ENCODE measurements around the gene TBX2.

TBX2 gene

GRCh38 chr17:61388561-61389356 is 10.9 kb upstream of the TBX2 start:
- no peak for DNase-seq

GRCh38 chr17:61389670-61390478 is 9.8 kb upstream of the TBX2 start:
- peak; percentile 66 for DNase-seq

GRCh38 chr17:61390479-61390791 is 9.2 kb upstream of the TBX2 start:
- no peak for DNase-seq

- no peak for DNase-seq
Measured at GRCh38 chr17:61391595-61392291, 7.9 kb upstream of the TBX2 start.

- DNase-seq: no peak
Measured at GRCh38 chr17:61392679-61393078, 7.0 kb upstream of the TBX2 start.

- DNase-seq: peak; percentile 50
Measured at GRCh38 chr17:61393550-61393903, 6.1 kb upstream of the TBX2 start.

GRCh38 chr17:61393904-61394629 is 5.6 kb upstream of the TBX2 start:
- no peak for DNase-seq

GRCh38 chr17:61394630-61395408 is 4.8 kb upstream of the TBX2 start:
- DNase-seq: no peak

- no peak for DNase-seq
Measured at GRCh38 chr17:61395409-61395982, 4.1 kb upstream of the TBX2 start.

- no peak for DNase-seq
Measured at GRCh38 chr17:61395983-61396585, 3.6 kb upstream of the TBX2 start.

GRCh38 chr17:61396586-61397085 is 3.0 kb upstream of the TBX2 start:
- no peak for DNase-seq

GRCh38 chr17:61397086-61397842 is 2.4 kb upstream of the TBX2 start:
- DNase-seq: no peak

- no peak for DNase-seq
Measured at GRCh38 chr17:61398721-61399130, 917 bp upstream of the TBX2 start.

GRCh38 chr17:61400066-61400716 is 548 bp downstream of the TBX2 start:
- DNase-seq: no peak

GRCh38 chr17:61400717-61401388 is 1.2 kb downstream of the TBX2 start:
- no peak for DNase-seq

- no peak for DNase-seq
Measured at GRCh38 chr17:61401389-61402072, 1.9 kb downstream of the TBX2 start.

- DNase-seq: no peak
Measured at GRCh38 chr17:61402073-61402541, 2.5 kb downstream of the TBX2 start.

GRCh38 chr17:61402978-61403800 is 3.5 kb downstream of the TBX2 start:
- no peak for DNase-seq
